GM21723 (cell line): ENCODE data around the gene ENOX2.

ENCODE experiments used
- ATAC-seq: cut with Tn5 transposase; IDR thresholded peaks from one replicate; pipeline ENCODE4 v1.9.1; 2021; ENCODE audit warnings: mild to moderate bottlenecking, moderate library complexity; ENCODE audit not compliant: unreplicated experiment

The ENOX2 gene

DNA sequence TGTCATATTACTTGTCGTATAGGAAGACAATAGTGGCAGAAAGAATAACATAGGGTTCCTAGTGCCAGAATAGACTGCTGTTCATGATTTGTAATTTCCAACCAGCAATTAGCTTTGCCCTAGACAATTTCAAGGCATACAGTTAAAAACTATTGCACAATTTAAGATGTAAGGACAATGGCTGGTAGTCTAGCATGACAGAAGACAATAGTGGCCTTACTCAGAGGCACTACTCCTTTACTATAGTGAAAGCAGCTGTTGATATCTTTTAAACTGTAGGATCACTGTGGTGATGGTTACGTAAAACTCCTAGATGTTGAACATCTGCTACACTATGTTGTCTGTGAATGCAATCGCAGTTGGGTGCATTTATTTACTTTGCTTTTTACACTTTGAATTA, 266.7 kb downstream of the ENOX2 start:
- ATAC-seq: no peak

DNA sequence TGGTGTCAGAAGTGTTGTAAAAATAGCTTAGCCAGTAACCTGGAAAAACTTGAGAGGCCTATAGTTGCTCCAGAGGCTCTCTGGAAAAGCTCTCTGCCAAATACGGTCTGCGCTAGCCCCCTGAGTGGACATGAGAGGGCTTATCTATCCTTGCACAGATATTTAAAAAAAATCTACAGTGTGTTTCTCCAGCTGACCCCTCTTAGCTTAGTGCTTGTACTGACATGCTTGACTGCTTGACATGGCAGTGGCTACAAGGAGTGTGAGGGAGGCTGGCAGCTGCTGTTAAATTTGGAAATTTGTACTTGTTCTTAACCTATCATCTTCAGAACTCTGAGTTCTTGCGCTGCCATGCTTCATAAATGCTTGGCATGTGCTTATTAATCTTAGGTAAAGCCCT, 272.0 kb downstream of the ENOX2 start:
- ATAC-seq: no peak

- no peak for ATAC-seq
These were observed 274.5 kb downstream of the ENOX2 start for GRCh38 chrX:130628516-130628915.

- ATAC-seq: no peak
These were observed 276.5 kb downstream of the ENOX2 start for GRCh38 chrX:130626521-130626920.

DNA sequence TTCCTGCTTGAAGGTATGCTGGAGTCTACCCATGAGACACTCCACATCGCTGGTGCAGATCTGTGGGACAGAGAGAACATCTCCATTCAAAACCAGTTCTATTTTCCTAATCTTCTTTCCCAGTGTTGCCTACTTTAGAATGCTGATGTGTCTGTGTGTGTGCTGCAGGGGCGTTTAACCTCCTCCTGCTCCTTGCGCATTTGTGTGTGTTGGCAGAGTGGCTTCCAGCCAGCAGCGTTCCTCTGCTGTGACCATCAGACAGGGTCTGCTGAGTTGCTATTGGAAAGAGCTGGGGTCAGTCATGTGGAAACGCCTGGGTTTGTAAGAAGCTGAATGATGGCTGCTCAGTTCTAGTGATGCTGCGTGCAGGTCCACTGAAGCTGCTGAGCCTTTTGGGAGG, 277.6 kb downstream of the ENOX2 start:
- ATAC-seq: no peak

DNA sequence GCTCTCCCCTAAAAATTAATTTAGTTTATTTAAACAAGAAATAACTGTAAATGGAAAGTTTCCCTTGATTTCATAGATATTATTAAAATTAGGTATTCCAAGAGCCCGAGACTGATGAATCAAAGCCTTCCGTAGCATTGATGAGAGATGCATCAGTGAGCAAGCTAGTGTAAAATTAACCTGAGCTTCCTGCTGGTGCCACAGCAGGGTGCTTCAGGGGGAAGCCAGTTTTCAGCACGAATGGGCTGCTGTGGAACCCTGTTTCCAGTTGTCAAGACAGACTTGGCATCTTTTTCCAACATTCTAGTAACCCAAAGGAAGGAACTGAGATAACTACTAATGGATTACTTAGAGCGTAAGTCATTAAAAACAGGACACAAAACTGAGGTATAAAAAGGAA, 279.5 kb downstream of the ENOX2 start:
- no peak for ATAC-seq

GRCh38 chrX:130615941-130616340, 287.1 kb downstream of the ENOX2 start:
- ATAC-seq: no peak

GRCh38 chrX:130607431-130607830, 295.6 kb downstream of the ENOX2 start:
- ATAC-seq: no peak

DNA sequence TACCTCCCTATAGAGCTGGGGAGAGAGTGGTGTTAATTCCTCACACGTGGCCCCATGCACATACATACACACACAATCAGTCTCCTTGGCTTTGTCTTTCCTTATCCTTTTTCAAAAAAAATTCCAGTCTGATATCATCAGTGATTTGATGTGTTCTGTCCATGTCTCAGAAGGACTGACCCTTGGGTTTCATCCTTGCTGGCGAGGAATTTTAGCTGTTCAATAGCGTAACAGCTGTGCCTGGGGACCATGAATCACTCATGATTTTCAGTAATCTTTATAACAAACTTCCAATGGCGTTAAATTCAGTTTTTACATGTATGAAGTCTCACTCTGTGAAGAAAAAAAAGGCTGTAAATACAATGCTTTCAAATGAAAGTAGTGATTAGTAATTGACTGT, 296.6 kb downstream of the ENOX2 start:
- ATAC-seq: no peak

DNA sequence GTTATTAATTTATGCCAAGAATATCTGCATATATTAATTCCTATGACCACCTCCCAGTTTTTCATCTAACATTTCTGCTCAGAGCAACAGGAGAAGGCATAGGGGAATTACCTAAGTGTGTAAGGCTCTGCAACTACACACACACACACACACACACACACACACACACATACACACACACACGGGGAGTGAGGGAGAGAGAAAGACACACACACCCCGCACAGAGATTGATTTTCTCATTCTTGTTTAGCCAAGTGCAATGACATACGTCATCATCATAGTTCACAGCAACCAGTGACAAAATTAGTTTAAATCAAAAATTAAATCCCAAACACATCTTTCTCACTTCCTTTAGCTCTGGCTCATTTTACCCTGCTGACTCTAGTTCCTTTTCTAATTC, 298.1 kb downstream of the ENOX2 start:
- ATAC-seq: no peak

DNA sequence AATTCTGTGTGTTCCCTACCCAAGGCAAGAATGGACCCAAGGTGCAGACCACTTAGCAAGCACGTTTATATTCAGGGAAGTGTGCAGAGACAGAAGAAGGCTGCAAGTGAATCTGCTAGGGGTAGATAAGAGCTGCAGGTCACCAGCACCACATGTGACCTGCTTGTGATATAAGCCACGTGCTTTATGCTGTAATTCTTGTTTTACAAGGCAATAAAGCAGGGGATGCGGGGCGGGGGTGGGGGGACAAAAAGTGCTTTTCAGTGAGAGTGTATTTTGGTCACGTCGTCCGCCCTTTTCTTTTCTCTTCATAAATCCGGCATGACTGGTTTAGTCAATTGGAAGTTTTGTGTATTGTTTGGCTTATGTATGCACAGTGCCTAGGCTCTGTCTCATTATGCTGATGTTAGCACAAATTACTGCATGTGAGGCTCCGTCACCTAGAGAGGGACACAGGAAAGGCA, 308.5 kb downstream of the ENOX2 start:
- no peak for ATAC-seq

- no peak for ATAC-seq
These were observed 309.1 kb downstream of the ENOX2 start for GRCh38 chrX:130593911-130594310.

GRCh38 chrX:130592204-130592603, 310.8 kb downstream of the ENOX2 start:
- no peak for ATAC-seq

DNA sequence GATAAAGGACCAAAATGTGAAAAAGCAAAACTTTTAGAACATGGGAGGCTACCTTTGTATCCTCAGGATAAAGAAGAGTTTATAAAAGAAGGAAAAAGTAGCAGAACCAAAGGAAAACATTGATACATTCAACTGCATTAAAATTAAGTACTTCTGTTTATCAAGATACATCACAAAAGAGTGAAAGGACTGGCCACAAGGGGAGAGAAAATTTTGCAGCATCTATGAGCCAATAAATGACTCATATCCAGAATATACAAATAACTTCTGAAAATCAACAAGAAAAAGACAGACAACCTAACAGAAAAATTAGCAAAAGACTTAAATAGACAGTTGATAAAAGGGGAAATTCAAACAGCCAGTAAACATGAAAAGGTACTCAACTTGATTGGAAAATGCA, 324.1 kb downstream of the ENOX2 start:
- no peak for ATAC-seq

DNA sequence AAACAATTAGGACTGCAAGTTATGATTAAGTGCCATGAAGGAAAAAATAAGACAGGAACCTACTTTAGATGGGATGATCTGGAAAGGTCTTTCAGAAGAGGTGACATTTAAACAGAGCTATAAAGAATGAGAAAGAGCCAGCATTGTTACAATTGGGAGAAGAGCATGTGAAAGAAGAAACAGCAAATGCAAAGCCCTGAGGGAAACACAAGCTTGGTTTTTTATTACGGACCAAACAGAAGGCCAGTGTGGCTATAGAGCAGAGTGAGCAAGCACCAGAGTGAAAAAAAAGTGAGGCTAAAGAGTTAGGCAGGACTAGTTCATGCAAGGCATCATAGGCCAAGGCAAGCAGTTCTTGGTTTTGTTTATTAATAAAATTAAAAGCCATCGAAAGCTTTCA, 325.6 kb downstream of the ENOX2 start:
- no peak for ATAC-seq

GRCh38 chrX:130575831-130576389, 327.1 kb downstream of the ENOX2 start:
- no peak for ATAC-seq
